HG02973 (cell line): ENCODE measurements around the gene FAM53A.

Experiments
- ATAC-seq: cut with Tn5 transposase; IDR thresholded peaks from one replicate; pipeline ENCODE4 v1.9.1; 2021; ENCODE audit warnings: moderate library complexity; ENCODE audit not compliant: unreplicated experiment

Gene FAM53A

DNA sequence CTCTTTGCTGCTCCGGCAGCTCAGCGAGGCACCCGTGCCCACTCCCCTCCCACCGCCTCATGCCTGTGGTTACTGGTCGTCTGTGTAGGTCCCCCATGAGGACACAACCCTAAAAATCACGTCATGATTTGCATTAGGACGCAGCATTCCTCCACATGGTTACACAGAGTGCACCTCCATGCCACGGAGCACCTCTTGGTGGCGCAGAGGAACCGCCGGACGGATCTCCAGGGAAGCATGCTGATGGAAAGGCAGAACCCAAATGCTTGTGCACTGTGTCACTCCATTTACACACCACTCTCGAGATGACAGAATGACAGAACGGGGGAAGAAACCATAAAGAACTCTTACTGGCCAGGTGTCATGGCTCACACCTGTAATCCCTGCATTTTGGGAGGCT is 22.4 kb downstream of the FAM53A start:
- ATAC-seq: no peak

DNA sequence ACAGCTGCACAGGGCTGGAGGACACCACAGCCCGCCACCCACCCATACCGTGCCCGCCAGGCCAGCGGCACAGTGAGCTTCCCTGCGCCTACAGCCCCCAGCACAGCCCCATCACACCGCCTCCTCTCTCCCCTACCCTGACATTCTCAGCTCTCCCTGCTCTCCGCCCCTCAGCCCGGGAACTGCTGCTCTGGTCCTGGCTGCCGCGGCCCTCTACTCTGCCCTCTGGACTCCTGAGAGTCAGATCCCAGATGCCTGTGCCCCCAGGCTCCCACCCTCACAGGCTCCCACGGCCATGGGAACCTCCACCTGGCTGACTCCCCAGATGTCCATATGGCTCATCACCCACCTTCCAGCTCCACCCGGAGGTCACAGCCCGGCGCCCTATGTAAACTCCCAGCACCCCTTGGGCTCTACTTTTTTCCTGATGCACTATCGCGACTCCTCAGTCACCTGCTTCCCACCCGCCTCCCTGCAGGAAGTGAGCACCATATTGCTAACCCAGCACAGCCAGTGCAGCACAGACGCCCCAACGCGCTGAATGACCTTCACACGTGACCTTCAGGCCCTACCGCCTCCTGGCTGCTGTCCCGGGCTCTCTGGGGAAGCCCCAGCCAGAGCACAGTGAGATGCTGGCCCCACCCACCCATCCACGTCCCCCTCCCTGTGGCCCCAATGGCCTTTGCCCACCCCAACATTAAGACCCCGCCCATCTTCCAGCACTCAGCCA is 23.0 kb downstream of the FAM53A start:
- no peak for ATAC-seq

GRCh38 chr4:1659104-1660043 is 24.7 kb downstream of the FAM53A start:
- no peak for ATAC-seq

DNA sequence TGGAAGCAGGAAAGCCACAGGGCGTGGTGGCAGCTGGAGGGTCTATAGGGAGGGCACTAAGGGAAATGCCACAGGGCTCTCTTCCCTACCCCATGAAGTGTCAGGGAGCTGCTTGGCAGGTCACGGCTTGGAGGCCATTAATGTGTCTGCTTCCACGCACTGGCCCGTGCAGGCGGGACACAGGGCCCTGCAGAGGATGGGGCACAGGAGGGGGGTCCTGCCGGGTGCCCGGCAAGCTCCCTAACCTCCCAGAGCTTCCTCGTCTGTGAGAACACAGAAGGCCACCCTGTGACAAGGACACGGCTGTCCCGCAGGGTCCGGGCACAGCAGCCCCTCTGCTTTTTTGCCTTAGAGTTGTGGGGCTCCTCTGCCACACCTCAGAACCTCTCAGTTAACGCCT is 25.5 kb downstream of the FAM53A start:
- ATAC-seq: no peak

- ATAC-seq: no peak
These were observed 26.0 kb downstream of the FAM53A start for GRCh38 chr4:1658146-1658545.

DNA sequence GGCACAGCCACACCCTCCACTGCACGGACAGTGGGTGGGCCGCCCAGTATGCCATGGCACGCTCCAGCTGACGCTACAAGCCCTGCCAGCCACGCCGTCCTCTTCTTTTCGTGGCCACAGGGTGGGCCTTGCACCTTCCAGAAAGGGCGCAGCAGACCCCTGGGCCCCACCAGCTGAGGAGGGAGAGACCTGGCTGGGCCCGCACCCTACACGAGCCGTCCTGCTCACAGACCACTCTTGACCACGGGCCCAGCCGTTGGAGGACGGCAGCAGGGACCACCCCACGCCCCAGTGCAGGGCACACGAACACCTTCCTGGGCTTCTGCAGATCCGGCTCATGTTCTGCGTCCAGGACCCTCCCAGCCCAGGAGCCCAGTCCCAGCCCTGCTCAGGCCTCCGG is 27.1 kb downstream of the FAM53A start:
- no peak for ATAC-seq

DNA sequence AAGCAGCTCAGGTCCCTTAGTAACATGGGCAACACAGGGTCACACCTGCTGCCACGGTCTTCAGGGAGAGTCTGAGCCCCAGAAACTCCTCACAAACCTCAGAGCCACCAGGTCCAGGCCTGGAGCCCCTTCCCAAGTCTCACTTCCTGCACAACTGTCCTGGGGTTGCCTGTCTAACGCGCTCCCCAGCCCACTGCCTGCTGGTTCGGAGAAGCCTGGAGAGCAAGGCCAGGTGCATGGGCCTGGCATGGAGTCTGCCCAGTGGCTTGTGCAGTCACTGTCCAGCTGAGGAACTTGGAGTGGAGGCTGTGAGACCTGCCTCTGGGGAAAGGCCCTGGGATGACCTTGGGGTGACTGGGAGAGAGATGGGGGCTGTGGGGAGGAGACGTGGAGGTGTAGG is 28.0 kb downstream of the FAM53A start:
- ATAC-seq: no peak

DNA sequence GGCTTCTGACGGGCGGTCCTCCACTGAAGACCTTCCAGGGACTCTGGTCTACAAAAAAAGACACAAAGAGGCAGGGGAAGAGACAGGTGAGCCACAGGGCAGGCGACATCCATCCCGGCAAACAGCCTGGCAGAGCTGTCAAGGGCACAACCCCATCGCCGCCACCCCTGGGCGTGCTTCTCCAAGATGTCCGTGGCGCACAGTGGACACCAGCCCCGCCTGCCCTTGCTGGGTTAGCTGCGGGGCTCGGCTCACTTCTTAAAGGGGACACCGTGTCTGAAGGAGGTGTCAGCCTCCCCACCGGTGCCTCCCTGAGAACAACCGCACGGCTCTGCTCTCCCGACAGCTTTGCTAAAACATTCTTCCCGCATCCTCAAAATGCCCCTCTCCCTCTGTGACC is 28.4 kb downstream of the FAM53A start:
- ATAC-seq: no peak

GRCh38 chr4:1655081-1655480 is 29.0 kb downstream of the FAM53A start:
- ATAC-seq: no peak

- ATAC-seq: no peak
These were observed 29.7 kb downstream of the FAM53A start for GRCh38 chr4:1654216-1654955.

- ATAC-seq: no peak
These were observed 30.3 kb downstream of the FAM53A start for GRCh38 chr4:1653776-1654175.

DNA sequence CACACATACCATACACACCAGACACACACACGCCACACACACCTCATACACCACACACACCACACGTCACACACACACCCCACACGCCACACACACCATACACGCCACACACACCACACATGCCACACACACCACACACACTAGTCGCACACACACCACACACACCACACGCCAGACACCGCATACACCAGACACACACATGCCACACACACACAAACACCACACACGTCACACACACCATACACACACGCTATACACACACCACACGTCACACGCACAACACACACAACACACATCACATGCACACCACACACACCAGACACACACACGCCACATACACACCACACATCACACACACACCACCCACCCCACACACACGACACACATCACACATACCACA is 32.0 kb downstream of the FAM53A start:
- no peak for ATAC-seq

- no peak for ATAC-seq
These were observed 32.5 kb downstream of the FAM53A start for GRCh38 chr4:1651609-1652008.

GRCh38 chr4:1648962-1649361 is 35.2 kb downstream of the FAM53A start:
- ATAC-seq: no peak

DNA sequence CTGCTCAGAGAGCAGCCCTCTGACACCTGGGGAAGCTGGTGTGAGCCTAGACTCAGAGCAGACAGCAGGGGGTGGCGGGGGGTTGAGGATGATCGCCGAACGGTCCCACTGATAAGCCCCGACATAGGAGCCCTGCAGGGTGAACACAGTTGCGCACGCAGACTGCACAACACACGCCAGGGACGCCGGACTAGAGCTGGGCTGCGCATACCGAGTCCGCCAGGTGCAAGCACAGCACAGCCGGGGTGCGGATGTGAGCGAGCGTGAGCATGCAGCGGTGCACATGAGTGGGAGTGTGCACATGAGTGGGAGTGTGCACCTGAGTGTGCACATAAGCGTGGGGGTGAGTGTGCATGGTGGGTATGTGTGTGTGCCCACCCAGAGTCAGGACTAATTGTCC is 36.7 kb downstream of the FAM53A start:
- ATAC-seq: no peak

GRCh38 chr4:1646690-1647089 is 37.4 kb downstream of the FAM53A start:
- ATAC-seq: no peak

GRCh38 chr4:1644891-1645657 is 39.0 kb downstream of the FAM53A start:
- ATAC-seq: no peak

DNA sequence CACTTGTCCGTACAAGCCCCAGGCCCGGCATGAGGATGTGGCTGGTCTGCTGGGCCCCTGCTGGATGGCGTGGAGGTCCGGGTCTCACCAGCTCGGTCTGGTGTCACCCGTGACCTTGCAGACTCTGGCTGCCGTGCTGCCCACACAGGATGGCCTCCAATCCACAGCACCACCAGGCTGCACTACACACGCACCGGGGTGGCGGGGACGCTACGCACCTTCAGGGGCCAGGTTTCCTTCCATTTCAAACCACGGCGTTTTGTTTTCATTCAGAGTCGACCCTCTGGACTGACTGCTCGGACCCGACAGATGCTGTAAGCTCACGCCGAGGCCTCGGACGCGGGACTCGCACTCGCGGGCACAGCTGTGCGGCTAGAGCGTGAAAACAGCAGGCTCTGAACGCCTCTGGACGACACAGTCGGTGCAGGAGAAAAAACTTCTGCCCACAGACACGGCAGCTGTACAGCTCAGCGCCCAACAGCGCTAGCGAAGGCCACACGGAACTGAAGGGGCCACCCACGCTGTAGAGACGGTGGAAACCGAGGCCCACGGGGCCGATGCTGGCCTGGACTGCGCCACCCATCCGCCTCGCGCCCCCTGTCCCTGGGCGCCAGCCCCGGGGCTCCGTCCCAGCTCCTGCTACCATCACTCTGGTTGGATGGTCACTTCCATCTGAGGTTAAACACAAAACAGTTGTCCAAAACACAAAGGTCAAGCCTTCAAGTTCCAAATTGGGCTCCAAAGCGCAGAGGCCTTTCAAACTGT is 40.0 kb downstream of the FAM53A start:
- no peak for ATAC-seq

- no peak for ATAC-seq
These were observed 41.7 kb downstream of the FAM53A start for GRCh38 chr4:1642196-1642951.
